ENCODE data around the gene DCBLD2.

DNA sequence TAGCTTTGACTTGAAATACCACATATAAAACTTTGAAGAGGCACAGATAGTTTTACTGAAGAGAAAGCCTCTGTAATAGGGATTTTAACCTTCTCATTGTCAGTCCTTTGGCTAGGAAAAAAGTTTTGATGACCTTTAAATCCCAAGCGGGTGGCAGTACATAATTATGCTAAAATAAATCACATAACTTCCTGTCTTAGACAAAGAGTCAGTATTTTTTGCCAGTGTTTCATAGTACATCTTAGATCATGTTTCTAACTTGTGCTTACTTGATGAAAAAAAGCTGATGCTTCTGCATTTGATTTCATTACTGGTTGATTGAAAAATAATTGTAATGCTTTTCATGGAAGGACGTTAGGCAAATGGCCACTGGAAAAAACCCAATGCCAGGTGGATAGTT lies 132.5 kb downstream of the DCBLD2 start:
- TF ChIP-seq, protein P1, sequence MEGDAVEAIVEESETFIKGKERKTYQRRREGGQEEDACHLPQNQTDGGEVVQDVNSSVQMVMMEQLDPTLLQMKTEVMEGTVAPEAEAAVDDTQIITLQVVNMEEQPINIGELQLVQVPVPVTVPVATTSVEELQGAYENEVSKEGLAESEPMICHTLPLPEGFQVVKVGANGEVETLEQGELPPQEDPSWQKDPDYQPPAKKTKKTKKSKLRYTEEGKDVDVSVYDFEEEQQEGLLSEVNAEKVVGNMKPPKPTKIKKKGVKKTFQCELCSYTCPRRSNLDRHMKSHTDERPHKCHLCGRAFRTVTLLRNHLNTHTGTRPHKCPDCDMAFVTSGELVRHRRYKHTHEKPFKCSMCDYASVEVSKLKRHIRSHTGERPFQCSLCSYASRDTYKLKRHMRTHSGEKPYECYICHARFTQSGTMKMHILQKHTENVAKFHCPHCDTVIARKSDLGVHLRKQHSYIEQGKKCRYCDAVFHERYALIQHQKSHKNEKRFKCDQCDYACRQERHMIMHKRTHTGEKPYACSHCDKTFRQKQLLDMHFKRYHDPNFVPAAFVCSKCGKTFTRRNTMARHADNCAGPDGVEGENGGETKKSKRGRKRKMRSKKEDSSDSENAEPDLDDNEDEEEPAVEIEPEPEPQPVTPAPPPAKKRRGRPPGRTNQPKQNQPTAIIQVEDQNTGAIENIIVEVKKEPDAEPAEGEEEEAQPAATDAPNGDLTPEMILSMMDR (IDR thresholded peaks at IDR 0.05): no peak
- TF ChIP-seq POLR2A (IDR thresholded peaks at IDR 0.05): no peak
